NCI-H446 (cell line): ENCODE data around the gene KLHL5.
"Not testable (repeated sequence)": the region's sequence is repeated elsewhere in the genome, so short reads cannot be mapped to it uniquely, and the experiment has no call there.

Experiments used
- DNase-seq, 2 experiments: peaks; one replicate each; lab custom pipeline; 2025; lab: John Stamatoyannopoulos, UW

Gene KLHL5

GRCh38 chr4:39062094-39062769 is at the start of gene KLHL5:
Gene KLHL5 (plus strand): TSS chr4:39062232. CDS start chr4:39062653, 421 bp downstream.
- no peak for DNase-seq

GRCh38 chr4:39014028-39014427 is 48.0 kb upstream of the KLHL5 start:
- no peak for DNase-seq

GRCh38 chr4:39020130-39020529 is 41.9 kb upstream of the KLHL5 start:
- DNase-seq, result no peak

GRCh38 chr4:39021631-39022030 is 40.4 kb upstream of the KLHL5 start:
- no peak for DNase-seq

GRCh38 chr4:39022241-39022640 is 39.8 kb upstream of the KLHL5 start:
- no peak for DNase-seq

GRCh38 chr4:39023059-39023458 is 39.0 kb upstream of the KLHL5 start:
- DNase-seq, result no peak

GRCh38 chr4:39024311-39024865 is 37.6 kb upstream of the KLHL5 start:
- no peak for DNase-seq

GRCh38 chr4:39025552-39026085 is 36.4 kb upstream of the KLHL5 start:
- DNase-seq, result no peak

GRCh38 chr4:39026096-39026495 is 35.9 kb upstream of the KLHL5 start:
- no peak for DNase-seq

- no peak for DNase-seq
These were observed 32.0 kb upstream of the KLHL5 start for GRCh38 chr4:39029752-39030694.

- DNase-seq, result no peak
These were observed 31.3 kb upstream of the KLHL5 start for GRCh38 chr4:39030725-39031124.

GRCh38 chr4:39031590-39032020 is 30.4 kb upstream of the KLHL5 start:
- DNase-seq, result not testable (repeated sequence)

GRCh38 chr4:39032218-39033085 is 29.6 kb upstream of the KLHL5 start, which contains the start of gene TMEM156:
Gene TMEM156 (minus strand): TSS chr4:39032409. CDS start chr4:39032313, 96 bp downstream.
- no peak for DNase-seq

- DNase-seq, result no peak
These were observed 25.9 kb upstream of the KLHL5 start for GRCh38 chr4:39036172-39036571.

GRCh38 chr4:39037491-39037825 is 24.6 kb upstream of the KLHL5 start:
- DNase-seq, result no peak

GRCh38 chr4:39037941-39038340 is 24.1 kb upstream of the KLHL5 start:
- no peak for DNase-seq

- DNase-seq, result no peak
These were observed 22.9 kb upstream of the KLHL5 start for GRCh38 chr4:39039108-39039507.

GRCh38 chr4:39042366-39042765 is 19.7 kb upstream of the KLHL5 start:
- DNase-seq, result no peak

GRCh38 chr4:39043058-39043860 is 18.8 kb upstream of the KLHL5 start:
- no peak for DNase-seq

GRCh38 chr4:39043861-39044363 is 18.1 kb upstream of the KLHL5 start:
- no peak for DNase-seq
